Spinal cord (tissue), 10 donors: ENCODE measurements around the gene PPRC1. TPM values are rescaled to one million over a fixed set of nuclear protein-coding genes. Genes with fewer than 3 reads are reported as not detected.

ENCODE experiments used
- DNase-seq, 6 donors: peaks; one replicate each; pipeline versions ENCODE4 v3.0.0 to v3.0.0-alpha.2; 2013 to 2015; ENCODE audit warnings: low spot score in 6 of 6, low read depth in 4 of 6
- H3K27ac ChIP-seq: one replicate; pipeline ENCODE4 v1.5.1; 2013; ENCODE audit warnings: low read depth, low read length, control low read depth
- H3K27me3 ChIP-seq: one replicate; pipeline ENCODE4 v1.6.1; 2013; ENCODE audit warnings: low read length; ENCODE audit not compliant: control insufficient read depth, insufficient read depth
- H3K36me3 ChIP-seq: one replicate; pipeline ENCODE4 v1.6.1; 2013; ENCODE audit warnings: low read length; ENCODE audit not compliant: control insufficient read depth, insufficient read depth
- H3K4me1 ChIP-seq: one replicate; pipeline ENCODE4 v1.6.1; 2013; ENCODE audit warnings: low read length; ENCODE audit not compliant: control insufficient read depth, insufficient read depth
- H3K4me3 ChIP-seq: one replicate; pipeline ENCODE4 v1.5.1; 2013; ENCODE audit warnings: low read depth, low read length, control low read depth
- H3K9me3 ChIP-seq: one replicate; pipeline ENCODE4 v1.6.1; 2013; ENCODE audit warnings: low read length; ENCODE audit not compliant: control insufficient read depth, insufficient read depth
- WGBS: methylation state at CpG from one replicate; pipeline ENCODE4 v1.1.5; 2013; ENCODE audit warnings: missing lambda C conversion rate; ENCODE audit not compliant: insufficient coverage; 5-methylcytosine and 5-hydroxymethylcytosine counted together
- polyA plus RNA-seq, 2 donors: library from polyadenylated mRNA; unstranded; fragments of 120-200 nt; gene quantifications; one replicate each; pipeline ENCODE4 v1.2.1, GENCODE V29; 2013; ENCODE audit not compliant: insufficient read length in 2 of 2
- total RNA-seq, 2 donors: library from RNA; depleted of rRNA in 1 of 2; stranded (reverse); fragments of 120-200 nt in 1 of 2; fragments of >200 nt in 1 of 2; gene quantifications; one replicate each; pipeline versions ENCODE4 v1.2.3 to v1.2.4, GENCODE V29; 2013 to 2014
- donor health status: healthy.

PPRC1 gene
- total and polyA plus RNA-seq, 4 donors: 9.9 to 30.0 (median 18.7) TPM

DNA sequence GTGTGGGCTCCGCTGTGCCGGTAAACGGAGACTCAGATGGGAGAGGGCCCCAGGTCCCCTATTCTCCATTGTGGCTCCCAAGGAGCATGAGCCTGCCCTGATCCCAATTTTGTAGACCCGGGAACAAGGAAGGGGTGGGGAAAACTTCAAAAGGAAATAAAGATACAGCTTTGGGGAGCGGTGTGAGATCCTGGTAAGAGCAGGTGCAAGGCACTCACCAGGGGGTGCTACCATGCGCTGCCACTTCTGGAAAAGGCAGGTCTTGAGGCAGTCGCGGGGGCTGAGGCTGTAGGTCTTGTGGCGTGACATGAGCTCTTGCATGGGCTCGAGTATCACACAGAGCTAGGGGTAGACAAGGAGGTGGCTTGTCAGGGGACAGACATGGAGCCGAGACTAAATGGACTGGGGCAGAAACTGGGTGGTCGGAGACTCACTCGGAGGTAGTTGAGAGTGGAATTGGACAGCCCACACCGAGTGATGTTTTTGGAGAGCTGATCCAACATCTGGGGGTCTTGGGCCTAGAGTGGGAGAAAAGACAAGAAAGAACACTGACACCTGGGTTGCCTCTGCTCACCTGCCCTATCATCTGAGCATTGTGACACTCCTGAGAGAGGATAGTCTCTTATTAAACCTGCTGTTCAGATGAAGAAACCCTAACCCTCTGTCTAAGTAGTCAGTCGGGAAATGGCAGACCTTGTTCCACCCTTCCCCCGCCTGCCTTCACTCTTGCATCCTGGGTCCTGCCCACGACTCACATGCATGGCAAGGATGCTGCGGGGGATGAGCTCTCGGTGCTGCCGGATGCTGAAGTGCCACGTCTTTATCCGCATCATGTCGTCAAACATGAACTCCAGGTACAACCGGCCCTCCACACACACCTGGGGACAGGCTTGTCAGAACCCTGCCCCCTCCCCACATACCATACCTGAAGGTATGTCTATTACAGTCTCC lies 23.4 kb upstream of the PPRC1 start:
- 95% methylated on average over 23 of the region's 24 CpGs for WGBS
- Histone ChIP-seq H3K9me3 (no peaks in the 10 kb centered on the region), H3K4me3 (no peak overlapping the region), H3K4me1 (peaks cover 18% of the 10 kb centered on the region), H3K27me3 (no peaks in the 10 kb centered on the region), H3K27ac (no peak overlapping the region), H3K36me3 (peaks cover 59% of the 10 kb centered on the region)
- DNase-seq: no peak

DNA sequence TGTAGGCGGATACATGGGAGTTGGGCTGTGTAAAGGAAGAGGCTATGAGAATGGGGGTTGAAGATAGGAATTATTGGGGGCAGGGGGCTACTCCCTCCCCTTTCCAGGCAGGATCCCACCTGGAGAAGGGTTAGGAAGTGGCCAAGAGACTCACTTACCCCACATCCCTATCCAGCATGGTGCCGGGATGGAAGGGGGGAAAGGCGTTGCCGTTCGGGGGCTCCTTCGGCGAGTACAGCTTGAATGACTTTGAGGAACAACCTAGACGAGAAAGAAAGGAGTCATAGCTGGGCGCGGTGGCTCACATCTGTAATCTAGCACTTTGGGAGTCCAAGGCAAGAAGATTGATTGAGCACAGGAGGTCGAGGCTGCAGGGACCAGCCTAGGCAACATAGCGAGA lies 21.6 kb upstream of the PPRC1 start:
- WGBS: 93% methylated on average over 11 of the region's 12 CpGs
- H3K4me3 ChIP-seq: no peak overlapping the region
- H3K36me3 ChIP-seq: peaks cover 57% of the 10 kb centered on the region
- no peak for DNase-seq
- no peaks in the 10 kb centered on the region for H3K27me3 ChIP-seq
- no peak overlapping the region for H3K27ac ChIP-seq
- peaks cover 30% of the 10 kb centered on the region for H3K4me1 ChIP-seq
- H3K9me3 ChIP-seq: no peaks in the 10 kb centered on the region

DNA sequence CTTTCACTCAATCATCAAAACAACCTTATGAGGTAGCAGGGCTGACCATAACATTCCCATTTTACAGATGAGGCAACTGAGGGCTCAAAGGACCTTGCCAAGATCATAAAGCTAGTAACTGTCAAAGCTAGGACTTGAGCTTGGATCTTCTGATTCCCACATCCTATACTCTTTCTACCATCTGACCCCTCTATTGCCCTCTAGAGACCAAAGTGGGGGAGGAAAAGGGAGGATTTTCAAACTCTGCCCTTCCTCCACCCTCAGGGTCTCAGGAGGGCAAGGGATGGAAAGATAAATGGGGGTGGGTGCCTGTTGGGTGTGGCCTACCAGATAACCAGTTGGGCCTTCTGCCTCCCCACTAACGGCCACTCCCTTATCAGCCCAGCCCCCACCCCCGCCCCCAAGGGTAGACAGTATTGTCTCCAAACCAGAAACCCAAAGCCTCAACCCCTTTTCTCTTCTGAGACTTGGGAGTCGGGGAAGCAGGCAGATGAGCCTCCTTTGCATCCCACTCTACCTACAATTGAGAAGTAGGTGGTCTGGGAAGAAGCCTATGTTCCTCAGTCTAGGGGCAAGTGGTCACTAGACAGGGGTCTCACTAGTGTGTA lies 20.5 kb upstream of the PPRC1 start:
- H3K27me3 ChIP-seq: no peaks in the 10 kb centered on the region
- no CpG with 5 or more reads among the region's 3 CpGs for WGBS
- no peak overlapping the region for H3K4me3 ChIP-seq
- no peak overlapping the region for H3K27ac ChIP-seq
- no peaks in the 10 kb centered on the region for H3K9me3 ChIP-seq
- no peak for DNase-seq
- peaks cover 41% of the 10 kb centered on the region for H3K4me1 ChIP-seq
- peaks cover 47% of the 10 kb centered on the region for H3K36me3 ChIP-seq

DNA sequence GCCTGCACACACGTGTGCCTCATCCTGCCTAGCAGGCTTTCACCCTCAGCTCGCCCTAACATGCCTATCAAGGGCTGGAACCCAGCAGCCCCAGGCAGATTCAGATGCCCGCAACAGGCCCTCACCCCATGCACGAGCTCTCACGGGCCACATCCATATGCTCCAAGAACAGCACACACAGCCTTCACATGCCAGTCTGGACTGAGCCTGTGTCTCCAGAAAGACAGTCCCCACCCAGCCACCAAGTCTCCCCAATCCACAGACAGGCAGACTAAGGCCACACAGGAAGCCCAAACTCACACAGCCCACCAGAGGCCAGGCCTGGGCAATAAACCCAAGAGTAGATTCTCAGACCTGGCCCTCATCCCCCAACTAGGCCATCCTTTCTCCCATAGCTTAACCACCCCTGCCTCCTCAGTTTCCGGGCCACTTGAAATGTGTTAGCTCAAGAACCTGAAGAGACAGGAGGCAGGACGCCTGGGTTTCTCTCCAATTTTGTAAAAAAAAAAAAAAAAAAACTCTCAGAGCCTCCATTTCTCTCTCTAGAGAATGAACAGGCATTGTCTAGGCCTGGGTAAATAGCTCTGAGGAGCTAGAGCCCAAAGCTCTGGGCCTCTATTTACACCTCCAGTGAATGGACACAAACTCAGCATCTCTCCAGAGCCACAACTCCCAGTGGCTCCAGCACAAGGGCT lies 19.4 kb upstream of the PPRC1 start:
- peaks cover 41% of the 10 kb centered on the region for H3K36me3 ChIP-seq

DNA sequence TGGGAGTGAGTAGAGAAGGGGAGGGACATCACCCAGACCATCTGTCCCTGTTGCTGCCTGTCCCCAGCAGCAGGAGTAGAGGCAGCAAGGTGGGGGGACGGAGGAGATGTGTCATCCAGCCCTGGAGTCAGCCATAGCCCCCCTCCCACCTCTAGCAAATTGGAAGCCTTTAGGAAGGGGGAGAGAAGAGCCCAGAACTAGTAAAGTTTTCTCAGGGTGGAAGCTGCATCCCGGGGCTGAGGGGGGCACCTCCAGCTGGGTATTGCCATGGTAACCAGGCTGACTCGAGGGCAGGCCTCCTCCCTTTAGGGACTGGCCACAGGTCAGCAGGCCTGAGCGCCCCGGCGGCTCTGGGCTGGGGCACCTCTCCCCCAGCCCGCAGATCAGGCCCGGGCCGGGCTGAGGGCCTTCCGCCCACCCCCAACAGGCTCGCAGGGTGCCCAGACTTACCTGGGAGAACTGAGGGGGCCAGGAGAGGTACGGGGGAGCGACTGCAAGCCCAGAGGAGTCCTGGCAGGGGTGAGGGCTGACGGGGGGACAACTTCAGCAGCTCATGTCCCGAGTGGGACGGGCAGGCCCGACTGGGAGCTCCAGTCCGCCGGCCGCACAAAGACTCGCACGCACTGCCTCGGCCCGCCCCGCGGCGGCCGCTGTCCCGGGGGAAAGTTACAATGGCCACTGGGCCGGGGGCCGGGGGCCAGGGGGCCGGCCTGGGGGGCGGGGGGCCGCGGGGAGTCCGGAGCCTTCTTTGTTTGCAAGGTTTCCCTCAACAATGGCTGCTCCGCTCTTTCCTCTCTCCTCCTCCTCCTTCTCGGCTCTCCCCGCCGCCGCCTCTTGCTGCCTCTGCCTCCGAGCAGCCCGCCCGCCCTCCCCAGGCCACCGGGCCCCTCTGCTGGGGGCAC lies 18.6 kb upstream of the PPRC1 start:
- no peaks in the 10 kb centered on the region for H3K9me3 ChIP-seq
- peak overlapping the region; percentile 70 for H3K4me3 ChIP-seq
- peaks cover 60% of the 10 kb centered on the region for H3K4me1 ChIP-seq
- WGBS: 0% methylated on average over 40 of the region's 45 CpGs
- H3K27ac ChIP-seq: peak overlapping the region; percentile 89
- no peaks in the 10 kb centered on the region for H3K27me3 ChIP-seq
- peak in 2 of 6 donors; percentile 45 to 46 for DNase-seq
- peaks cover 33% of the 10 kb centered on the region for H3K36me3 ChIP-seq

More for the DNA sequence above, 19.4 kb upstream of the PPRC1 start:
- no peak for DNase-seq
- Histone ChIP-seq H3K27me3 (no peaks in the 10 kb centered on the region), H3K4me1 (peaks cover 52% of the 10 kb centered on the region), H3K4me3 (peak overlapping the region; percentile 70), H3K27ac (peak overlapping the region; percentile 35), H3K9me3 (no peaks in the 10 kb centered on the region)
- 29% methylated on average over 5 of the region's 7 CpGs for WGBS

DNA sequence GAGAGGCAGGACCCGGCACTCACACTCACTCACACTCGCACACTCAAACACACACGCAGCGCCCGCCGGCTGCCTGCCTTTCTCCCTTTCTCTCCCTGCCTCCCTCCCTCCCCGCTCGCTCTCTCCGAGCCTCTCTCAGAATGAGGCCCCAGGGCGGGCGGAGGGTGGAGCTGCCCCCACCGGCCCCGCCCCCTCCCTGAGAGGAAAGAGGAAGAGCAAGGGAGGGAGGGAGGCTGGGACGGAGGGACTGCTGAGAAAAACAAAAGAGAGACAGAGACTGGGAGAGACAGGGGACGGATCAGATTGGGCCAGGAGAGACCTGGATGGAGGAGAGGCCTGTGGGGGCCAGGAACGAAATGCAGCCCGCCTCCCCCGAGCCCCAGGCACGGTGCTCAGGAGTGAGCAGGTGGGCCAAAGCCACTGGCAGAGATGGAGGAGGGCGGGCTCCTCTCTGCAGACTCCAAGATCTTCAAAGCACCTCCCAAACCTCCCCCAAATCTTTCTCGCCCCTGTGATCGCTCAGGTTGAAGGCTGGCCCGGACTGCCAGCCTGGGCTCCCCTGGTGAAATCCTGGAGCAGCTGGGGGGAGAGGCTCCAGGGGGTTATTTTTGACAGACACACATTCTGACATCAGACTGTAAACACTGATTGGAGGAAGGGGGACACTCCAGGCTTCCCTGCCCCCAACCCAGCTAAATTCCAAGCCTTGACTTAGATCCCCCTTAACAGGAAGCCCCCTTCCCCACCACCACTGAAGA lies 17.8 kb upstream of the PPRC1 start:
- peaks cover 66% of the 10 kb centered on the region for H3K4me1 ChIP-seq
- peaks cover 25% of the 10 kb centered on the region for H3K36me3 ChIP-seq
- H3K9me3 ChIP-seq: no peaks in the 10 kb centered on the region
- no peaks in the 10 kb centered on the region for H3K27me3 ChIP-seq
- peak in 4 of 6 donors; percentile 84 to 97 (median 92) for DNase-seq
- 0% methylated on average over 12 of the region's 23 CpGs for WGBS
- H3K4me3 ChIP-seq: peak overlapping the region; percentile 70
- peak overlapping the region; percentile 89 for H3K27ac ChIP-seq

DNA sequence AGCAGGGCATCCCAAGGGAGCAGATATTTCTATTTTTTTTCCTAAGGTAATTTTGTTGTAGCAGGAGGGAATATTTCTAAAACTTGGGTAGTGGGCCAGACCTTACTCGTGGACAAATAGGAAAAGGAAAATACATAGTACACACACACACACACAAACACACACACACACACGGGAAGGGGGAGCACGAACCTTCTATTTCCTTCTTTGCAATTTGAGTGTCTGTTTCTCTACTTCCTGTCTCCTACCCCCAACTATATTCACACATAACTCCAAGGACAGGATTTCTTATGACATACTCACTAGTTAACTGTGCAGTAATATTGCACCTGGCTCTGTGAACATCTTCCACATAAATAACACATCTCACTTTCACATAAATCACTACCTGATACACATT lies 17.1 kb upstream of the PPRC1 start:
- Histone ChIP-seq H3K4me1 (peaks cover 68% of the 10 kb centered on the region), H3K36me3 (peaks cover 17% of the 10 kb centered on the region), H3K27me3 (no peaks in the 10 kb centered on the region), H3K4me3 (no peak overlapping the region), H3K9me3 (no peaks in the 10 kb centered on the region), H3K27ac (peak overlapping the region; percentile 89)
- no peak for DNase-seq
- WGBS: no CpG with 5 or more reads among the region's 3 CpGs

DNA sequence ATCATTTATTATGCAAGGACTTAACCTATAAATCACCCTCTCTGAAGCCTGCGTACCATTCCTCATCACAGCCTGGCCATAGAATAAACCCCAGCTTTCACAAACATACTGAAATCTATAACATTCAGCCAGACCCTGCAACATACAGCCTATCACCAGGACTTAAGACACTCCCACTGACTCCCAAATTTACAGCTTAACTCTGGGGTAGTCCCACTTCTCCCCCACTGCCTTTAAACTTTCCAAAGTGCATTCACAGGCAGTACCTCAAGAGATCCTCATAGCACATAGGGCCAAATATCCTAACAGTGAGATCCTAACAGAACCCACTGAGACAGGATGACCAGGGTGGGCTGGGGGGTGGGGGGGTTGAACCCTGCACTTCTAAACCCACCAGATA lies 16.2 kb upstream of the PPRC1 start:
- peak overlapping the region; percentile 91 for H3K27ac ChIP-seq
- WGBS: 64% methylated on average over 1 of the region's 1 CpG
- no peaks in the 10 kb centered on the region for H3K9me3 ChIP-seq
- peaks cover 9% of the 10 kb centered on the region for H3K36me3 ChIP-seq
- no peak for DNase-seq
- H3K4me3 ChIP-seq: no peak overlapping the region
- H3K4me1 ChIP-seq: peaks cover 77% of the 10 kb centered on the region
- no peaks in the 10 kb centered on the region for H3K27me3 ChIP-seq
